PC-9 (cell line): Measurements from ENCODE around the gene SLC7A5. TPM values are rescaled to one million over a fixed set of nuclear protein-coding genes. Genes with fewer than 3 reads are reported as not detected.

Experiments
- BruUV-seq: library from RNA; stranded (reverse); fragments of 400-500 nt; replicated peaks from 2 replicates; lab custom pipeline; 2021; lab: Mats Ljungman, UMichigan
- CTCF ChIA-PET: fragments of 300-600 bp; sonication (Branson Sonifier 250); formaldehyde crosslinking; loops from one replicate; lab custom pipeline; 2022; ENCODE audit warnings: antibody characterized with exemption; lab: Charles Lee
- POLR2A ChIA-PET: fragments of 300-600 bp; sonication (Branson Sonifier 250); formaldehyde crosslinking; loops from one replicate; lab custom pipeline; 2022; ENCODE audit warnings: antibody characterized with exemption; ENCODE audit not compliant: unreplicated experiment; lab: Charles Lee
- DNase-seq, 2 experiments: peaks; one replicate each; pipeline versions ENCODE4 v3.0.0 to v3.0.0-alpha.2; 2015 to 2022; ENCODE audit warnings: mixed read lengths in 1 of 2
- H2AFZ ChIP-seq: fragments of 200-600 bp; sonication (generic); 2 replicates; pipeline ENCODE4 v1.8.1; 2017; ENCODE audit warnings: antibody characterized with exemption
- H3F3A ChIP-seq: fragments of 200-600 bp; sonication (generic); 2 replicates; pipeline ENCODE4 v1.8.1; 2017; ENCODE audit warnings: antibody characterized with exemption, mild to moderate bottlenecking, low read depth; ENCODE audit not compliant: insufficient read depth
- H3K27ac ChIP-seq: fragments of 200-600 bp; sonication (generic); 2 replicates; pipeline ENCODE4 v1.6.1; 2016; ENCODE audit warnings: mixed run types
- H3K27me3 ChIP-seq: fragments of 200-600 bp; sonication (generic); 2 replicates; pipeline ENCODE4 v1.6.1; 2016; ENCODE audit warnings: low read depth, mixed run types; ENCODE audit not compliant: insufficient read depth
- H3K36me3 ChIP-seq: fragments of 200-600 bp; sonication (generic); 2 replicates; pipeline ENCODE4 v1.6.1; 2016; ENCODE audit warnings: low read depth, mixed run types
- H3K4me1 ChIP-seq: fragments of 200-600 bp; sonication (generic); replicated peaks from 2 replicates; pipeline ENCODE4 v1.6.1; 2016; ENCODE audit warnings: mixed run types; ENCODE audit not compliant: insufficient read depth
- H3K4me2 ChIP-seq: fragments of 200-600 bp; sonication (generic); 2 replicates; pipeline ENCODE4 v1.6.1; 2017; ENCODE audit warnings: mixed run types
- H3K4me3 ChIP-seq: fragments of 200-600 bp; sonication (generic); 2 replicates; pipeline ENCODE4 v1.6.1; 2016; ENCODE audit warnings: mixed run types
- H3K79me2 ChIP-seq: fragments of 200-600 bp; sonication (generic); 2 replicates; pipeline ENCODE4 v1.6.1; 2017; ENCODE audit warnings: low read depth, mixed run types
- H3K9me2 ChIP-seq: fragments of 200-600 bp; sonication (generic); 2 replicates; pipeline ENCODE4 v1.8.1; 2017; ENCODE audit warnings: mild to moderate bottlenecking; ENCODE audit not compliant: insufficient read depth
- H3K9me3 ChIP-seq: fragments of 200-600 bp; sonication (generic); 2 replicates; pipeline ENCODE4 v1.8.1; 2016; ENCODE audit warnings: low read depth; ENCODE audit not compliant: insufficient read depth
- H4K20me1 ChIP-seq: fragments of 200-600 bp; sonication (generic); 2 replicates; pipeline ENCODE4 v1.8.1; 2017; ENCODE audit not compliant: insufficient read depth
- EZH2 ChIP-seq: fragments of 200-600 bp; sonication (generic); IDR thresholded peaks from 2 replicates; pipeline ENCODE4 v1.8.0; 2017; ENCODE audit warnings: antibody characterized with exemption, low read depth
- intact Hi-C: fragments of 100-400 bp; cut with micrococcal nuclease; formaldehyde crosslinking; loops from one replicate; pipeline ENCODE4 v1.10.0; 2022; ENCODE audit not compliant: unreplicated experiment
- total RNA-seq: library from RNA; stranded (reverse); gene quantifications from 2 replicates; pipeline ENCODE4 v1.2.3, GENCODE V29; 2021
- TF ChIP-seq, protein P1 (sequence below): fragments of 200-600 bp; sonication (generic); conservative IDR thresholded peaks from 2 replicates; pipeline ENCODE4 v1.6.1; 2017; ENCODE audit warnings: mixed run types, antibody characterized with exemption, mild to moderate bottlenecking, moderate library complexity

Gene SLC7A5
- total RNA-seq, 1 experiment from 2014 or later = 496 TPM

GRCh38 chr16:87842209-87842869 lies 27.0 kb downstream of the SLC7A5 start:
- Histone ChIP-seq H3K36me3 (peaks cover 16% of the 10 kb centered on the region; the same call in 1 of the 2 replicates), H4K20me1 (peaks cover 83% of the 10 kb centered on the region), H3K79me2 (peaks cover 48% of the 10 kb centered on the region), H3K4me1 (no peaks in the 10 kb centered on the region), H2AFZ (no peak overlapping the region), H3K27me3 (no peaks in the 10 kb centered on the region), H3K27ac (no peak overlapping the region), H3F3A (no peaks in the 10 kb centered on the region; the same call in 1 of the 2 replicates), H3K9me2 (no peaks in the 10 kb centered on the region), H3K4me2 (no peak overlapping the region), H3K9me3 (no peaks in the 10 kb centered on the region), H3K4me3 (no peak overlapping the region)
- TF ChIP-seq EZH2 = no peak
- POLR2A ChIA-PET = no interaction called here
- CTCF ChIA-PET = no interaction called here
- no TSS peak for BruUV-seq
- intact Hi-C loops = no loop called here
- DNase-seq = no peak

GRCh38 chr16:87841340-87842208 lies 27.7 kb downstream of the SLC7A5 start:
- H4K20me1 ChIP-seq = peaks cover 80% of the 10 kb centered on the region

DNA sequence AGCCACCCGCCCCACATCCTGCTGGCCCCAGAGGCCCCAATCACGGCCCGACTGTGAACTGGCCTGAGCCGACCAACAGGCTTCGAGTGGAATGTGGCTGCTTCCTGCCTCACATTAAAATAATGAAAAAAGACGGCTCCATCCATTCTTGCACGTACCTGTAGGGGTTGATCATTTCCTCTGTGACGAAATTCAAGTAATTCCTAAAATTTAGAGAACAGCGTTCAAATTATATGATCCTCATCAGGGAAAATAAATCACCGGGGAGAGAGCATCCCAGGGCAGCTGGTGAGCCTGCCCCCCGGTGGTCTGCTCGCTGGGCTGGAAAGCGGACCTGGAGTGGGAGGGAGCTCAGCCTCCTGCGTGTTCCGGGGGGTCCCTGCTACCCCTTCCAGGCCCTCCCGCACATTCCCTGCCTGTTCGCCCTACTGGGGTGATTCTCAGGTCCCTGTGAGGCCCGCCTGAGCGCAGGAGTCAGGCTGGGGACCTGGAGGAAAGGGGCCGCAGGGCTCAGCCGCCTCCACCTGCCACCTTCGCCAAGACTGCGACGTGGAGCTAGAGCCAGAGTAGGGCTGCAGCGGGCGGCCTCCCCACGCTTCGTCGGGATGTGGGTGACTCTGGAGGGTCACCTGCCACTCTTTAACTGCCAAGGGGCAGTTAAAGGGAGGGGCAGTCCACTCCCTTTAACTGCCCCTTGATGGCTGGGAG lies 28.9 kb downstream of the SLC7A5 start:
- no peak overlapping the region for H3K4me3 ChIP-seq
- POLR2A ChIA-PET = no interaction called here
- H3K27me3 ChIP-seq = no peaks in the 10 kb centered on the region
- no peak overlapping the region for H2AFZ ChIP-seq
- no peak for TF ChIP-seq EZH2
- TF ChIP-seq, protein P1, sequence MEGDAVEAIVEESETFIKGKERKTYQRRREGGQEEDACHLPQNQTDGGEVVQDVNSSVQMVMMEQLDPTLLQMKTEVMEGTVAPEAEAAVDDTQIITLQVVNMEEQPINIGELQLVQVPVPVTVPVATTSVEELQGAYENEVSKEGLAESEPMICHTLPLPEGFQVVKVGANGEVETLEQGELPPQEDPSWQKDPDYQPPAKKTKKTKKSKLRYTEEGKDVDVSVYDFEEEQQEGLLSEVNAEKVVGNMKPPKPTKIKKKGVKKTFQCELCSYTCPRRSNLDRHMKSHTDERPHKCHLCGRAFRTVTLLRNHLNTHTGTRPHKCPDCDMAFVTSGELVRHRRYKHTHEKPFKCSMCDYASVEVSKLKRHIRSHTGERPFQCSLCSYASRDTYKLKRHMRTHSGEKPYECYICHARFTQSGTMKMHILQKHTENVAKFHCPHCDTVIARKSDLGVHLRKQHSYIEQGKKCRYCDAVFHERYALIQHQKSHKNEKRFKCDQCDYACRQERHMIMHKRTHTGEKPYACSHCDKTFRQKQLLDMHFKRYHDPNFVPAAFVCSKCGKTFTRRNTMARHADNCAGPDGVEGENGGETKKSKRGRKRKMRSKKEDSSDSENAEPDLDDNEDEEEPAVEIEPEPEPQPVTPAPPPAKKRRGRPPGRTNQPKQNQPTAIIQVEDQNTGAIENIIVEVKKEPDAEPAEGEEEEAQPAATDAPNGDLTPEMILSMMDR = no peak
- H3K4me2 ChIP-seq = no peak overlapping the region
- CTCF ChIA-PET = no interaction called here
- H3K36me3 ChIP-seq = peaks cover 21% of the 10 kb centered on the region; the same call in 1 of the 2 replicates
- DNase-seq = no peak
- H3K9me3 ChIP-seq = no peaks in the 10 kb centered on the region
- no peaks in the 10 kb centered on the region for H3K9me2 ChIP-seq
- BruUV-seq = no TSS peak
- intact Hi-C loops = no loop called here
- H3F3A ChIP-seq = peaks cover 4% of the 10 kb centered on the region; the same call in 1 of the 2 replicates
- peaks cover 29% of the 10 kb centered on the region for H3K79me2 ChIP-seq
- H3K27ac ChIP-seq = no peak overlapping the region
- H3K4me1 ChIP-seq = no peaks in the 10 kb centered on the region
- peaks cover 72% of the 10 kb centered on the region for H4K20me1 ChIP-seq

More at GRCh38 chr16:87841340-87842208, 27.7 kb downstream of the SLC7A5 start:
- CTCF ChIA-PET = no interaction called here
- peaks cover 21% of the 10 kb centered on the region; the same call in 1 of the 2 replicates for H3K36me3 ChIP-seq
- DNase-seq = no peak
- H3K4me3 ChIP-seq = no peak overlapping the region
- BruUV-seq = no TSS peak
- no peak overlapping the region for H3K4me2 ChIP-seq
- POLR2A ChIA-PET = no interaction called here
- H2AFZ ChIP-seq = no peak overlapping the region
- H3K9me2 ChIP-seq = no peaks in the 10 kb centered on the region
- TF ChIP-seq, protein P1 = no peak
- TF ChIP-seq EZH2 = no peak
- H3F3A ChIP-seq = peaks cover 4% of the 10 kb centered on the region; the same call in 1 of the 2 replicates
- no peaks in the 10 kb centered on the region for H3K27me3 ChIP-seq
- intact Hi-C loops = no loop called here
- H3K27ac ChIP-seq = no peak overlapping the region
- no peaks in the 10 kb centered on the region for H3K4me1 ChIP-seq
- H3K79me2 ChIP-seq = peaks cover 40% of the 10 kb centered on the region
- no peaks in the 10 kb centered on the region for H3K9me3 ChIP-seq
